Kidney epithelial cell (primary cell): Measurements from ENCODE around the gene DIAPH1. TPM values are rescaled to one million over a fixed set of nuclear protein-coding genes. Genes with fewer than 3 reads are reported as not detected.

Source experiments
- DNase-seq: peaks from one replicate; pipeline ENCODE4 v3.0.0-alpha.2; 2010; ENCODE audit warnings: low read depth
- H3K27me3 ChIP-seq: 2 replicates; pipeline ENCODE4 v1.6.0; 2011; ENCODE audit warnings: low read length; ENCODE audit not compliant: control insufficient read depth, insufficient read depth
- H3K36me3 ChIP-seq: 2 replicates; pipeline ENCODE4 v1.5.1; 2011; ENCODE audit warnings: low read length; ENCODE audit not compliant: control insufficient read depth, insufficient read depth
- H3K4me3 ChIP-seq: 2 replicates; pipeline ENCODE4 v1.5.1; 2011; ENCODE audit warnings: low read depth, mild to moderate bottlenecking, control low read depth, low read length
- total RNA-seq: library from RNA; depleted of rRNA; stranded (reverse); fragments of >200 nt; gene quantifications from 2 replicates; pipeline ENCODE4 v1.2.3, GENCODE V29; 2015
- TF ChIP-seq, protein P1 (sequence below): IDR thresholded peaks from 2 replicates; pipeline ENCODE4 v1.5.1; 2011; ENCODE audit warnings: mild to moderate bottlenecking, moderate library complexity, low read length, control low read depth, inconsistent platforms; ENCODE audit not compliant: insufficient read depth, poor library complexity, severe bottlenecking

Gene DIAPH1
- total RNA-seq, 1 donor from 2014 or later, result 103 TPM

DNA sequence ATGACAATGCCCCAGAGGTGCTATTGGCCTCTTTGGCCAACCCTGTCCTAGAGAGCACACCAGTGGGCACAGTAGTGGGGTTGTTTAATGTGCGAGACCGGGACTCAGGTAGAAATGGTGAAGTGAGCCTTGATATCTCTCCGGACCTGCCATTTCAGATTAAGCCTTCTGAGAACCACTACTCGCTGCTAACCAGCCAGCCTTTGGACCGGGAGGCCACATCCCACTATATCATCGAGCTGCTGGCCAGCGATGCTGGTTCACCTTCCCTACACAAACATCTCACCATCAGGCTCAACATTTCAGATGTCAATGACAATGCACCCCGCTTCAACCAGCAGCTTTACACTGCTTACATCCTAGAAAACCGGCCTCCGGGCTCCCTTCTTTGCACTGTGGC is 128.5 kb downstream of the DIAPH1 start:
- H3K27me3 ChIP-seq, result peaks cover 28% of the 10 kb centered on the region
- H3K36me3 ChIP-seq, result no peaks in the 10 kb centered on the region
- no peak for DNase-seq
- TF ChIP-seq, protein P1, sequence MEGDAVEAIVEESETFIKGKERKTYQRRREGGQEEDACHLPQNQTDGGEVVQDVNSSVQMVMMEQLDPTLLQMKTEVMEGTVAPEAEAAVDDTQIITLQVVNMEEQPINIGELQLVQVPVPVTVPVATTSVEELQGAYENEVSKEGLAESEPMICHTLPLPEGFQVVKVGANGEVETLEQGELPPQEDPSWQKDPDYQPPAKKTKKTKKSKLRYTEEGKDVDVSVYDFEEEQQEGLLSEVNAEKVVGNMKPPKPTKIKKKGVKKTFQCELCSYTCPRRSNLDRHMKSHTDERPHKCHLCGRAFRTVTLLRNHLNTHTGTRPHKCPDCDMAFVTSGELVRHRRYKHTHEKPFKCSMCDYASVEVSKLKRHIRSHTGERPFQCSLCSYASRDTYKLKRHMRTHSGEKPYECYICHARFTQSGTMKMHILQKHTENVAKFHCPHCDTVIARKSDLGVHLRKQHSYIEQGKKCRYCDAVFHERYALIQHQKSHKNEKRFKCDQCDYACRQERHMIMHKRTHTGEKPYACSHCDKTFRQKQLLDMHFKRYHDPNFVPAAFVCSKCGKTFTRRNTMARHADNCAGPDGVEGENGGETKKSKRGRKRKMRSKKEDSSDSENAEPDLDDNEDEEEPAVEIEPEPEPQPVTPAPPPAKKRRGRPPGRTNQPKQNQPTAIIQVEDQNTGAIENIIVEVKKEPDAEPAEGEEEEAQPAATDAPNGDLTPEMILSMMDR, result no peak
- H3K4me3 ChIP-seq, result no peak overlapping the region

DNA sequence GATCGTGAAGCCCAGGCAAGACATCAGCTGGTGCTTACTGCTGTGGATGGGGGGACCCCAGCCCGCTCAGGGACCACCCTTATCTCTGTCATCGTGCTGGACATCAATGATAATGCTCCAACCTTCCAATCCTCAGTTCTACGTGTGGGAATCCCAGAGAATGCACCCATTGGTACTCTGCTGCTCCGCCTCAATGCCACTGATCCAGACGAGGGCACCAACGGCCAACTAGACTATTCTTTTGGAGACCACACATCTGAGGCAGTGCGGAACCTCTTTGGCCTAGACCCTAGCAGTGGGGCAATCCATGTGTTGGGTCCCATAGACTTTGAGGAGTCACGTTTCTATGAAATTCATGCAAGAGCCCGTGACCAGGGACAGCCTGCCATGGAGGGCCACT is 129.0 kb downstream of the DIAPH1 start:
- Histone ChIP-seq H3K4me3 (no peak overlapping the region), H3K27me3 (peaks cover 31% of the 10 kb centered on the region), H3K36me3 (no peaks in the 10 kb centered on the region)
- TF ChIP-seq, protein P1, result no peak
- no peak for DNase-seq

DNA sequence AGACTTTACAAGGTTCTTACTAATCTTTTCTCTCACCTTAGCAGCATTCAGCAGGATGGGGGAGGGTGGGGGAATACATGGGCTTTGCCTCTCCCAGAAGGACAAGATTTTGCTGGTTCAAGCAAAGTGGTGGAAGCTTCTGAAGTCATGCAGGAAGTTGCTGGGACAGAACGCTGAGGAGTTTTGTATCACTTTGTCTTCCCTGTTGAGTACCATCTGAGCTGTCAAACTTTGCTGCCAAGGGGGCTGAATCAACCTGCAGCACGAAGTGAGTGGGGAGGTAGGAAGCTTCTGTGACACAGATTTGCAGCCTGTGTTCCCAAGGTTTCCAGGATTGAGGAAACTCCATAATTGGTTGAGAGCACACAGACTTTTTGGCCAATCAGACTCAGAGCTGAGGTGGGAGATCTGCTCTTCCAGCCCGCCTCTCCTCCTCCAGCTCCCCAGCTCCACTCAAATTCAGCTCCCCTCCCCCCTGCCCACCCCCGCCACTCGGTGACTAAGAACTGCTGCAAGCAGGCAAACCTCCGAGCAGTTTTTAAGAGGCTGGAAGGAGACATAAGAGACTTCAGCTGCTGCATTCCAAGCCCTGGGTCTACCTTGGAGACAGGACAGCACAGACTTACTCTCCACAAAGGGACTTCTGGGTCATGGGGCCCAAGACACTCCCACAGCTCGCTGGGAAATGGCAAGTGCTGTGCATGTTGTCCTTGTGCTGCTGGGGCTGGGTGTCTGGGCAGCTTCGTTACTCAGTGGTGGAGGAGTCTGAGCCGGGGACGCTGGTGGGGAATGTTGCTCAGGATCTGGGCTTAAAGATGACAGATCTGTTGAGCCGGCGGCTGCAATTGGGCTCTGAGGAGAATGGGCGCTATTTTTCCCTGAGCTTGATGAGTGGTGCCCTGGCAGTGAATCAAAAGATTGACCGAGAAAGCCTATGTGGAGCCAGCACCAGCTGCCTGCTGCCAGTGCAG is 129.9 kb downstream of the DIAPH1 start, which contains the start of gene PCDHGC5:
Gene PCDHGC5 (plus strand): TSS at position 491 of the 971 bp plus-strand sequence. CDS start 160 bp downstream, at position 651.
- Histone ChIP-seq H3K27me3 (peaks cover 31% of the 10 kb centered on the region), H3K36me3 (no peaks in the 10 kb centered on the region), H3K4me3 (no peak within 1 kb of the TSS)
- TF ChIP-seq, protein P1, result no peak
- DNase-seq, result no peak

DNA sequence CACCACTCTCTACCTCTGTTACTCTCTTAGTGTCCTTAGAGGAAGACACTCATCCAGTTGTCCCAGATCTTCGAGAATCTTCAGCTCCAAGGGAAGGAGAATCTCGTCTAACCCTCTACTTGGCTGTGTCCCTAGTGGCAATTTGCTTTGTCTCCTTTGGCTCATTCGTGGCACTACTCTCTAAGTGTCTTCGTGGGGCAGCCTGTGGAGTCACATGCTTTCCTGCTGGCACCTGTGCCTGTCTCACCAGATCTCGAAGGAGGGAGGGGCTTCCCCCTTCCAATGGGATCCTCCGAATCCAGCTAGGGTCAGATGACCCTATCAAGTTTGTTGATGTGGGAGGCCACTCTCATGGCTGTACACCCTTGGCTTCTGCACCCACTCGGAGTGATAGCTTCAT is 131.7 kb downstream of the DIAPH1 start:
- Histone ChIP-seq H3K4me3 (no peak overlapping the region), H3K36me3 (no peaks in the 10 kb centered on the region), H3K27me3 (peaks cover 25% of the 10 kb centered on the region)
- DNase-seq, result no peak
- TF ChIP-seq, protein P1, result no peak

DNA sequence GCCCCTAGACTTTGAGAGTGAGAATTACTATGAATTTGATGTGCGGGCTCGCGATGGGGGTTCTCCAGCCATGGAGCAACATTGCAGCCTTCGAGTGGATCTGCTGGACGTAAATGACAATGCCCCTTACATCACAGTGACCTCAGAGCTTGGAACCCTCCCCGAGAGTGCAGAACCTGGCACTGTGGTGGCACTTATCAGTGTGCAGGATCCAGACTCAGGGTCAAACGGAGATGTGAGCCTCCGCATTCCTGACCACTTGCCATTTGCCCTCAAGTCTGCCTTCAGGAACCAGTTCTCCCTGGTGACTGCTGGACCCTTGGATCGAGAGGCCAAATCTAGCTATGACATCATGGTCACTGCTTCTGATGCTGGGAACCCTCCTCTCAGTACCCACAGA is 132.7 kb downstream of the DIAPH1 start:
- no peak for DNase-seq
- TF ChIP-seq, protein P1, result no peak
- peaks cover 14% of the 10 kb centered on the region for H3K27me3 ChIP-seq
- no peak overlapping the region for H3K4me3 ChIP-seq
- H3K36me3 ChIP-seq, result no peaks in the 10 kb centered on the region
